PFSK-1 (cell line): ENCODE data around the gene PILRA.

ENCODE experiments used
- FOXP2 ChIP-seq: optimal IDR thresholded peaks from 2 replicates; pipeline ENCODE3; 2011; ENCODE audit warnings: borderline replicate concordance, control low read depth, inconsistent platforms; ENCODE audit not compliant: insufficient read depth; ENCODE audit errors: extremely low read length, extremely low read depth
- POLR2AphosphoS5 ChIP-seq: IDR thresholded peaks from 2 replicates; pipeline ENCODE4 v1.6.1; 2012; ENCODE audit warnings: low read depth, mild to moderate bottlenecking, control low read depth, low read length, moderate library complexity
- SIN3A ChIP-seq: IDR thresholded peaks from 2 replicates; pipeline ENCODE4 v1.6.1; 2012; ENCODE audit warnings: mild to moderate bottlenecking, low read length, moderate library complexity, borderline replicate concordance; ENCODE audit not compliant: insufficient read depth
- TAF1 ChIP-seq: IDR thresholded peaks from 2 replicates; pipeline ENCODE4 v1.6.1; 2012; ENCODE audit warnings: low read length, control low read depth, borderline replicate concordance; ENCODE audit not compliant: insufficient read depth
- TF ChIP-seq, protein P1 (sequence below), 2 experiments: IDR thresholded peaks; 2 replicates each; pipeline versions ENCODE4 v1.6.1 to v1.8.0; 2011 to 2012; ENCODE audit warnings: low read depth in 2 of 2, low read length in 2 of 2, control low read depth in 1 of 2, inconsistent platforms in 1 of 2, mild to moderate bottlenecking in 1 of 2, moderate library complexity in 1 of 2; ENCODE audit not compliant: insufficient read depth in 1 of 2

Gene PILRA

DNA sequence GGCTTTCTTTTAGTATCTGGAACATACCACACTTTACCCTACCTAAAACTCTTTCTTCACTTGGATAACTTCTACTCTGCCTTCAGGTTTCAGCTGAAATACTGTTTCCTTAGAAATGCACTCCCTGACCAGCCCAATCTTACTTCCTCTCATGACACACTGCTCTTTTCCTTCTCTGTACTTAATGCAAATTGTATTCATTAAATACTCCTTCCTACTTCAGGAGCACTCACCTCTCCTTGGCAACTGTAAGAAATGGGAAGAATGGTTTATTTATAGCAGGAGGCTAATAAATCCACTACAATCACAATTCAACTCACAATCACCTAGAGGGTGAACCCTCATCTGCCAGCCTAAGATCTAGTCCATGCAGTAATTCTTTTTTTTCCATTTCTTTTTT lies 40.1 kb downstream of the PILRA start:
- TF ChIP-seq TAF1 (no peak), FOXP2 (no peak), SIN3A (no peak)
- TF ChIP-seq, protein P1, sequence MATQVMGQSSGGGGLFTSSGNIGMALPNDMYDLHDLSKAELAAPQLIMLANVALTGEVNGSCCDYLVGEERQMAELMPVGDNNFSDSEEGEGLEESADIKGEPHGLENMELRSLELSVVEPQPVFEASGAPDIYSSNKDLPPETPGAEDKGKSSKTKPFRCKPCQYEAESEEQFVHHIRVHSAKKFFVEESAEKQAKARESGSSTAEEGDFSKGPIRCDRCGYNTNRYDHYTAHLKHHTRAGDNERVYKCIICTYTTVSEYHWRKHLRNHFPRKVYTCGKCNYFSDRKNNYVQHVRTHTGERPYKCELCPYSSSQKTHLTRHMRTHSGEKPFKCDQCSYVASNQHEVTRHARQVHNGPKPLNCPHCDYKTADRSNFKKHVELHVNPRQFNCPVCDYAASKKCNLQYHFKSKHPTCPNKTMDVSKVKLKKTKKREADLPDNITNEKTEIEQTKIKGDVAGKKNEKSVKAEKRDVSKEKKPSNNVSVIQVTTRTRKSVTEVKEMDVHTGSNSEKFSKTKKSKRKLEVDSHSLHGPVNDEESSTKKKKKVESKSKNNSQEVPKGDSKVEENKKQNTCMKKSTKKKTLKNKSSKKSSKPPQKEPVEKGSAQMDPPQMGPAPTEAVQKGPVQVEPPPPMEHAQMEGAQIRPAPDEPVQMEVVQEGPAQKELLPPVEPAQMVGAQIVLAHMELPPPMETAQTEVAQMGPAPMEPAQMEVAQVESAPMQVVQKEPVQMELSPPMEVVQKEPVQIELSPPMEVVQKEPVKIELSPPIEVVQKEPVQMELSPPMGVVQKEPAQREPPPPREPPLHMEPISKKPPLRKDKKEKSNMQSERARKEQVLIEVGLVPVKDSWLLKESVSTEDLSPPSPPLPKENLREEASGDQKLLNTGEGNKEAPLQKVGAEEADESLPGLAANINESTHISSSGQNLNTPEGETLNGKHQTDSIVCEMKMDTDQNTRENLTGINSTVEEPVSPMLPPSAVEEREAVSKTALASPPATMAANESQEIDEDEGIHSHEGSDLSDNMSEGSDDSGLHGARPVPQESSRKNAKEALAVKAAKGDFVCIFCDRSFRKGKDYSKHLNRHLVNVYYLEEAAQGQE (IDR thresholded peaks at IDR 0.05; ENCODE audit: insufficient read depth in 1 of 2, low read depth in 2 of 2, low read length in 2 of 2) = no peak

DNA sequence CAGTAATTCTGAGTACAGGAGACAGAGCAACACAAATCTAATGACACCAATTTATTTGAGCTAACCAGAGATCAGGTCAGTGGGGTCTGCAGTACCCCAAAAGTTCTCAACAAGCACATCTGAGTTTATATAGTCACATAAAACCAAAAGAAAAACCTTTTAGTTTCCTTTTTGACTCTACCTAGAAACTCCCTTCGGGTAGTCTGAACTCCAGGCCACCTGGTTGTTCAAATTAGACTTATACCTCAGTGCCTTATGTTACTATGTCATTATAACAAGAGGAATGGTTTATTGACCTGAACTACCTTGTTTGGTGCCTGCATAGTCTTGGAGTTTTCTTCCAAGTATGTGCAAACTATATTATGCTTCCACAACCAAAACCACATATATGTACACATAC lies 40.6 kb downstream of the PILRA start:
- TF ChIP-seq, protein P1 (IDR thresholded peaks at IDR 0.05; ENCODE audit: insufficient read depth in 1 of 2, low read depth in 2 of 2, low read length in 2 of 2) = no peak
- TF ChIP-seq FOXP2 (no peak), TAF1 (no peak), SIN3A (no peak), POLR2AphosphoS5 (no peak)

DNA sequence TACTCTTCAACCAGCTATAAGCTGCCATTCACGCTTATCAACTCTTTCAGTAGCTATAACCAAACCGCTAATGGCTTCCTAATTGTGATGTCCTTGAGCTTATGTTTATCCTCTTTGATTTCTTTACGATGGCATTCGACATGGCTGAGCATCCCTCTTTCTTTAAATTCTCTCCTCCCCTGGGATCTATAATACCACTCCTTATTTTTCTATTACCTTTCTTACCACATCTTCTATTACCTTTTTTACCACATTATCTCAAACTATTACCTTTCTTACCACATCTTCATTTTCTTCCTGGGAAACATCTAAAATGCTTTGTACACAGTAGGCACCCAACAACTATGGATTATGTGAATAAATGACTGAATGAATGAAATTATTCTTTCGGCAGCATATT lies 42.2 kb downstream of the PILRA start:
- TF ChIP-seq POLR2AphosphoS5 = no peak

DNA sequence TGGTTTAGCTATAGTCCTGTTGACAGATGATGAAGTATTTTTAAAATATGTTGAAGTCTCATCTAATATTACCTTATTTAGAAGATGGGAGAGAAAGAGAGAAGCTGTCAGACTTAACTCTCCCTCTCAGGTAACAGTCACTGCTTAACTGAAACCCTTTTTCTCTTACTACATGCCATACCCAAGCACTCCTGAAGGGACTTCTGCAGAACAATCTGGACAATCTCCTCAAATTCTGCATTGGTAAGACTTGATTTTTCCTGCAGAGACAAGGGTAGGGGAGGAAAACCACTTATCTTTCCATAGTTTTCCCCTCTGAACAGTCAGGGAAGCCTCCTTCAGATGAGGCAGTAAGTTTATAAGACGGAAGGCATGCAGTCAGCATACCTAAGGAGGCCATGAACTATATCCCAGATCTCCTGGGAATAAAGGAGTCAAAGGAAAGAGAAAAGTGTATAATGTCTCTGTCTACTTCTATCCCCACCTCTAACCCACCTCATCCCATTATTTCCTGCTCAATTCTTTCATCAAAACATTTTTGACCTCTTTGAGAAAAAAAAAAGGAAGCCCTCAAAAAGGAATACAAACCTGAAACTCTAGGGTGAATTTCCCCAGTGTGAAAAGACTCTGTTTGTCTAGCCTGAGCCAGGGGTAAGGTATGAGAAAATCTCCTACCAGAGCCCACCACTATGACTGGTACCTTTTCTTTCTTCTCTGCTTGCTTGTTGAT lies 45.8 kb downstream of the PILRA start:
- TF ChIP-seq POLR2AphosphoS5 = no peak
- no peak for TF ChIP-seq FOXP2
- no peak for TF ChIP-seq SIN3A
- TF ChIP-seq, protein P1 (IDR thresholded peaks at IDR 0.05; ENCODE audit: insufficient read depth in 1 of 2, low read depth in 2 of 2, low read length in 2 of 2) = no peak
- no peak for TF ChIP-seq TAF1

DNA sequence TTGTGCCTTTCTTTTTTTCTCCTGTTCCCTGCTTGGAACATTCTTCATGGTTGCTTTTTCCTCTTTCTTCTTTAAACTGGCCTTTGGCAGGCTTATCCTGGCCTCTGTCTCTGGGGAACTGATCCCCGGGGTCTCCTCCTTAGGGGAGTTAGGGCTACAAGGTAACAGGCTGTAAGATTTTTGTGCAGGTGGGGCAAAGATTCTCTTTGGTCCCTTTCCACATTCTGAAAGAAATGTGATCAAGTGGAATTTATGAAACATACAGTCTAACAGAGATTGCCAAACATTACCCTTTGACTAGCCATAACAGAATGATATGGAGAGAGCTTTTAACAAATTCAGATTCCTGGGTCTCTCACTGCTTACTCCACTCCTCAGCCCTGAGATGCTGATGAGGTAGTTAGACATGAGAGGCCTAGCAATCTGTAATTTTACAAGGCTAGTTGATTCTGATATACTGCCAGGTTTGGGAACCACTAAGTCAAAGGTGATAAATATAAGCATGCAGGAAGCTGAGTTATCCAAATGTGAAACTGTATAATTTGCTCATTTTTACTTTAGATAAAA lies 46.5 kb downstream of the PILRA start:
- TF ChIP-seq, protein P1 (IDR thresholded peaks at IDR 0.05; ENCODE audit: insufficient read depth in 1 of 2, low read depth in 2 of 2, low read length in 2 of 2) = no peak
- TF ChIP-seq POLR2AphosphoS5 (no peak), FOXP2 (no peak), TAF1 (no peak), SIN3A (no peak)
